Measurements from ENCODE around the gene QDPR.

QDPR gene

GRCh38 chr4:17436750-17437090 is 75.2 kb downstream of the QDPR start:
- FAIRE-seq (no peak), DNase-seq (ENCODE audit: insufficient read length, low spot score) (no peak)

Measured in GM19239 (cell line).